ENCODE results near the gene GNA14. TPM values are rescaled to one million over a fixed set of nuclear protein-coding genes. Genes with fewer than 3 reads are reported as not detected.
"Not testable (repeated sequence)": the region's sequence is repeated elsewhere in the genome, so short reads cannot be mapped to it uniquely, and the experiment has no call there.

Gene GNA14
- total RNA-seq, 1 donor, result 6.5 TPM

GRCh38 chr9:77442436-77442835, 205.7 kb downstream of the GNA14 start:
- no peak overlapping the region for H3K4me3 ChIP-seq (ENCODE audit: low read depth, low read length)
- no peak for DNase-seq (ENCODE audit: low read depth)
- TF ChIP-seq CTCF (IDR thresholded peaks at IDR 0.05; ENCODE audit: insufficient read depth, low read depth, low read length), result no peak

- not testable (repeated sequence) for H3K4me3 ChIP-seq (ENCODE audit: low read depth, low read length); DNase-seq (ENCODE audit: low read depth)
These were observed 207.0 kb downstream of the GNA14 start for GRCh38 chr9:77441124-77441523.

GRCh38 chr9:77440057-77440456, 208.1 kb downstream of the GNA14 start:
- peak; percentile 52 for DNase-seq (ENCODE audit: low read depth)
- no peak overlapping the region for H3K4me3 ChIP-seq (ENCODE audit: low read depth, low read length)
- no peak for TF ChIP-seq CTCF (IDR thresholded peaks at IDR 0.05; ENCODE audit: insufficient read depth, low read depth, low read length)

GRCh38 chr9:77438653-77439052, 209.5 kb downstream of the GNA14 start:
- no peak for TF ChIP-seq CTCF (IDR thresholded peaks at IDR 0.05; ENCODE audit: insufficient read depth, low read depth, low read length)
- H3K4me3 ChIP-seq (ENCODE audit: low read depth, low read length), result no peak overlapping the region
- no peak for DNase-seq (ENCODE audit: low read depth)

- no peak for TF ChIP-seq CTCF (IDR thresholded peaks at IDR 0.05; ENCODE audit: insufficient read depth, low read depth, low read length)
- no peak overlapping the region for H3K4me3 ChIP-seq (ENCODE audit: low read depth, low read length)
- no peak for DNase-seq (ENCODE audit: low read depth)
These were observed 212.4 kb downstream of the GNA14 start for GRCh38 chr9:77435688-77436087.

- H3K4me3 ChIP-seq (ENCODE audit: low read depth, low read length), result no peak overlapping the region
- DNase-seq (ENCODE audit: low read depth), result no peak
- no peak for TF ChIP-seq CTCF (IDR thresholded peaks at IDR 0.05; ENCODE audit: insufficient read depth, low read depth, low read length)
These were observed 212.8 kb downstream of the GNA14 start for GRCh38 chr9:77435277-77435676.

GRCh38 chr9:77433675-77434445, 214.3 kb downstream of the GNA14 start:
- peak; percentile 99 for TF ChIP-seq CTCF (IDR thresholded peaks at IDR 0.05; ENCODE audit: insufficient read depth, low read depth, low read length)
- H3K4me3 ChIP-seq (ENCODE audit: low read depth, low read length), result no peak overlapping the region
- DNase-seq (ENCODE audit: low read depth), result peak; percentile 69

Measured in fibroblast of villous mesenchyme (primary cell).